Measurements from ENCODE around the gene GATA2.

DNA sequence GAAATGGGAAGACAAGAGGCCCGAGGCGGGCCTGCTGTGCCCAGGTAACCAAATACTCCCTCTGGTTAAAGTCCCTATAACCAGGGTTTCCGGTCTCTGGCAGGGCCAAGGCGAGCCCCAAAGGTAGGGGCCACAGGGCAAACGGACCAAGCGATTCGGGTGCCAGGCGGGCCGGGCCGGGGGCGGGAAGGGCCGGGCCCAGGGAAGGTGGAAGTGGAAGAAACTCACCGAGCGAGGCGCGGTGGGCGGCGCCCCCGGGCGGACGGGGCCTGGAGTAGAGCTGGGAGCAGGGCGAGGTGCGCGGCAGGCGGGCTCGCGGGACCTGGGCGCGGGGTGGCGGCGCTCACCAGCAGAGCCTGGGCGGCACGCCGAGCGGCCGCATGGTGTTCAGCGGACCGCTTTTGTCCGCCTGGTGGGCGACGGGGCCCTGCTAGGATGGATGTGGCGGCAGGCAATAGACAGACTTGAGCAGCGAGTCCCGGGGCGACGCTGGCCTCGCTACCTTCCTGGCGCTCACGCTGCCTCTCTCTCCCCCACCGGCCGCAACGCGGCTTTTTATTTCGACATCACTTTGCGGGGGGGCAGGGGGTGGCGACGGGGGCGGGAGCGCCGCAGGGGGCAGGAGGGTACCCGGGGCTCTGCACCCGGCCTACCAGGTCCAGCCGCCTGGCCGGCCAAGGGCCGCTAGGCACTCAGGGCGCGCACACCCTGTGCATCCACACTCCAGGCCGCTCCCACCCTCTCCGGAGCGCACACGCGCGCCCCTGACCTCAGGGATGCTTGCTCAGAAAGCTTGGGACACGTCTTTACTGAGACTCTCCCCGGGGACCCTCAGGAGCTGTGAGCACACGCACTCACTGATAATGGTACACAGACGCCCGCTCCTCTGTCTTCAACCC, at the start of gene GATA2:
- TF ChIP-seq, protein P1, sequence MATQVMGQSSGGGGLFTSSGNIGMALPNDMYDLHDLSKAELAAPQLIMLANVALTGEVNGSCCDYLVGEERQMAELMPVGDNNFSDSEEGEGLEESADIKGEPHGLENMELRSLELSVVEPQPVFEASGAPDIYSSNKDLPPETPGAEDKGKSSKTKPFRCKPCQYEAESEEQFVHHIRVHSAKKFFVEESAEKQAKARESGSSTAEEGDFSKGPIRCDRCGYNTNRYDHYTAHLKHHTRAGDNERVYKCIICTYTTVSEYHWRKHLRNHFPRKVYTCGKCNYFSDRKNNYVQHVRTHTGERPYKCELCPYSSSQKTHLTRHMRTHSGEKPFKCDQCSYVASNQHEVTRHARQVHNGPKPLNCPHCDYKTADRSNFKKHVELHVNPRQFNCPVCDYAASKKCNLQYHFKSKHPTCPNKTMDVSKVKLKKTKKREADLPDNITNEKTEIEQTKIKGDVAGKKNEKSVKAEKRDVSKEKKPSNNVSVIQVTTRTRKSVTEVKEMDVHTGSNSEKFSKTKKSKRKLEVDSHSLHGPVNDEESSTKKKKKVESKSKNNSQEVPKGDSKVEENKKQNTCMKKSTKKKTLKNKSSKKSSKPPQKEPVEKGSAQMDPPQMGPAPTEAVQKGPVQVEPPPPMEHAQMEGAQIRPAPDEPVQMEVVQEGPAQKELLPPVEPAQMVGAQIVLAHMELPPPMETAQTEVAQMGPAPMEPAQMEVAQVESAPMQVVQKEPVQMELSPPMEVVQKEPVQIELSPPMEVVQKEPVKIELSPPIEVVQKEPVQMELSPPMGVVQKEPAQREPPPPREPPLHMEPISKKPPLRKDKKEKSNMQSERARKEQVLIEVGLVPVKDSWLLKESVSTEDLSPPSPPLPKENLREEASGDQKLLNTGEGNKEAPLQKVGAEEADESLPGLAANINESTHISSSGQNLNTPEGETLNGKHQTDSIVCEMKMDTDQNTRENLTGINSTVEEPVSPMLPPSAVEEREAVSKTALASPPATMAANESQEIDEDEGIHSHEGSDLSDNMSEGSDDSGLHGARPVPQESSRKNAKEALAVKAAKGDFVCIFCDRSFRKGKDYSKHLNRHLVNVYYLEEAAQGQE (IDR thresholded peaks at IDR 0.05; ENCODE audit: unreplicated experiment), result no peak
- TF ChIP-seq, protein P2, sequence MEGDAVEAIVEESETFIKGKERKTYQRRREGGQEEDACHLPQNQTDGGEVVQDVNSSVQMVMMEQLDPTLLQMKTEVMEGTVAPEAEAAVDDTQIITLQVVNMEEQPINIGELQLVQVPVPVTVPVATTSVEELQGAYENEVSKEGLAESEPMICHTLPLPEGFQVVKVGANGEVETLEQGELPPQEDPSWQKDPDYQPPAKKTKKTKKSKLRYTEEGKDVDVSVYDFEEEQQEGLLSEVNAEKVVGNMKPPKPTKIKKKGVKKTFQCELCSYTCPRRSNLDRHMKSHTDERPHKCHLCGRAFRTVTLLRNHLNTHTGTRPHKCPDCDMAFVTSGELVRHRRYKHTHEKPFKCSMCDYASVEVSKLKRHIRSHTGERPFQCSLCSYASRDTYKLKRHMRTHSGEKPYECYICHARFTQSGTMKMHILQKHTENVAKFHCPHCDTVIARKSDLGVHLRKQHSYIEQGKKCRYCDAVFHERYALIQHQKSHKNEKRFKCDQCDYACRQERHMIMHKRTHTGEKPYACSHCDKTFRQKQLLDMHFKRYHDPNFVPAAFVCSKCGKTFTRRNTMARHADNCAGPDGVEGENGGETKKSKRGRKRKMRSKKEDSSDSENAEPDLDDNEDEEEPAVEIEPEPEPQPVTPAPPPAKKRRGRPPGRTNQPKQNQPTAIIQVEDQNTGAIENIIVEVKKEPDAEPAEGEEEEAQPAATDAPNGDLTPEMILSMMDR (conservative IDR thresholded peaks at IDR 0.05; ENCODE audit: low read depth in 2 of 2), result no peak; a peak in 2 of 4 replicates
- TF ChIP-seq EZH2phosphoT487 (IDR thresholded peaks at IDR 0.05; ENCODE audit: unreplicated experiment), result peak; percentile 33
- no peak for TF ChIP-seq POLR2AphosphoS5 (IDR thresholded peaks at IDR 0.05; ENCODE audit: low read depth)
- TF ChIP-seq EZH2 (IDR thresholded peaks at IDR 0.05; ENCODE audit: low read depth, unreplicated experiment), result peak; percentile 90
- TF ChIP-seq ZNF114 (CRISPR knock-in tag; IDR thresholded peaks at IDR 0.05), result no peak
- TF ChIP-seq CREB1 (CRISPR knock-in tag; IDR thresholded peaks at IDR 0.05; ENCODE audit: low read depth), result no peak
- TF ChIP-seq, protein P3, sequence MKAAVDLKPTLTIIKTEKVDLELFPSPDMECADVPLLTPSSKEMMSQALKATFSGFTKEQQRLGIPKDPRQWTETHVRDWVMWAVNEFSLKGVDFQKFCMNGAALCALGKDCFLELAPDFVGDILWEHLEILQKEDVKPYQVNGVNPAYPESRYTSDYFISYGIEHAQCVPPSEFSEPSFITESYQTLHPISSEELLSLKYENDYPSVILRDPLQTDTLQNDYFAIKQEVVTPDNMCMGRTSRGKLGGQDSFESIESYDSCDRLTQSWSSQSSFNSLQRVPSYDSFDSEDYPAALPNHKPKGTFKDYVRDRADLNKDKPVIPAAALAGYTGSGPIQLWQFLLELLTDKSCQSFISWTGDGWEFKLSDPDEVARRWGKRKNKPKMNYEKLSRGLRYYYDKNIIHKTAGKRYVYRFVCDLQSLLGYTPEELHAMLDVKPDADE (IDR thresholded peaks at IDR 0.05), result no peak
- TF ChIP-seq JUNB (IDR thresholded peaks at IDR 0.05; ENCODE audit: unreplicated experiment), result no peak
- no peak for TF ChIP-seq ZNF331 (CRISPR knock-in tag; IDR thresholded peaks at IDR 0.05; ENCODE audit: low read depth)

All from GM23338 (cell line).